GM19438 (cell line): ENCODE results near the gene XRCC3.

Source experiments
- ATAC-seq: cut with Tn5 transposase; IDR thresholded peaks from one replicate; pipeline ENCODE4 v1.9.1; 2021; ENCODE audit warnings: low read depth; ENCODE audit not compliant: unreplicated experiment

XRCC3 gene

DNA sequence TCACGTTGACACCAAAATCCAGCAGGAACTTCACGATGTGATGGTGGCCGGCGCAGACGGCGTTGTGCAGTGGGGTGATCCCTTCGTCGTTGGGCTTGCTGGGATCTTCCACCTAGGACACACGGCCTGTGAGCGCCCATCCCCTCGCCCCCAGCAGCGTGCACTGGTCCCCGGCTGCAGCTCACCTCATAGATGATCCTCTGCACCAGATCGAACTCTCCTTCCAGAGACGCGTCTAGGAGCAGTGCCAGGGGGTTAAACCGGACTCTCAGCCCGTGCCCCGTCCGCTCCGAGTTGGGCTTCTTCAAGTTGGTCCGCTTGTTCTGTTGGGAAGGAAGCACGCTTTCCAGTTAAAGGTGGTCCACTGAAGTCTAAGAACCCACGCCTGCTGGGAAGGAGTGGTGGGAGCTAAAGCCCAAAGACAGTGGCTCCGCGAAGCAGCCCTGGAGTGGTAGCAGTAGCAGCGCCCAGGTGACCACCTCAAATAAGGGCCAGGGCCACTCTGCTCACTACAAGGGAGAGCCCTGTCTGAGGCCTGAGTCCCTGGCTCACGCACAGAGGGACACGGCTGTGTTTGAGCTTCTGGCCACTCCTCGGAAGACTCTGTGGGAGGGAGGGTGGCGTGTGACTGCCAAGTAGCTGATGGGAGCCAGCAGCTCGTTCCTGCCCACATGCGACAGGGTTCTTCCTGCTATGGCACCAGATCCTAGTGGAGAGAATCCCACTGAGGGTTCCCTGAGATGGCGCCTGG lies 23.6 kb upstream of the XRCC3 start:
- no peak for ATAC-seq

DNA sequence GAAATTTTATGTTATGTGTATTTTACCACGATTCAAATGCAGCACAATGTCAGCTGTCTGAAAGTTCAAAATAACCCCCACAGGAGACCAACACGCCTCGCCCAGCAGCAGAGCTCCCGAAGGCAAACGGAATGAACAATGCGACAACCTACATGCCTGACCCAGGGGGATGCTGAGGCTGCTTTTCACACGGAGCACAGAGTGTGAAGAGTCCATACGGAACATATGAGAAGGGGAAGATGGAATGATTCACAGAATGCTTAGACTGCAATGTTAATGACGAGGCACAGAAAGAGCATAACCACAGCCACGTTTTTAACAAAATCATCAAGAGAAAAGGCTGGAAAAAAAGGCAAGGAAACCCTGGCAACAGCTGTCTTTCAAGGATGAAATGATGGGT lies 22.9 kb upstream of the XRCC3 start:
- ATAC-seq = no peak

DNA sequence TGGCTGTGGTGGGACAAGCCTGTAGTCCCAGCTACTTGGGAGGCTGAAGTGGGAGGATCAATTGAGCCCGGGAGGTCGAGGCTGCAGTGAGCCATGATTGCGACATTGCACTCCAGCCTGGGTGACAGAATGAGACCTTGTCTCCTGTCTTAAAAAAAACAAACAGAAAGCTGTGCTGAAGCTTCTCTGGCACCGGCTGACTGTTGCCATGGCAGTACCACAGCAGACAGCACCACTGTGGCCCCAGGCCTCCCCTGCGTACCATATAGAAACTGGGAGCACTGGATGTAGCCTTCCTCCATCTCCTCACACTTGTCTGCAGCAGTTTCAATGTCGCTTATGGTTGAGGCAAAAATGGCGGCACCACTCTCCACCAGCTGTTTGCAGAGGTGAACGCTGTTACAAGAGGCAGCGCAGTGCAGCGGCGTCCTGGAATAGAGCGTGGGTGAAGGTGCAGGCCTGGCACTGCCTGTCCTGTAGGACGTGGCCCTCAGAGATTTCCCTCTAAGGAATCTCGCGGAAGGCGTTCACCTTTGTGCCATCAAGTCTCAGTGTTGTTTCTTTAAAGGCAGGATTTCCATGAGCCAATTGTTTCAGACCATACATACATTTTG lies 22.3 kb upstream of the XRCC3 start:
- no peak for ATAC-seq

DNA sequence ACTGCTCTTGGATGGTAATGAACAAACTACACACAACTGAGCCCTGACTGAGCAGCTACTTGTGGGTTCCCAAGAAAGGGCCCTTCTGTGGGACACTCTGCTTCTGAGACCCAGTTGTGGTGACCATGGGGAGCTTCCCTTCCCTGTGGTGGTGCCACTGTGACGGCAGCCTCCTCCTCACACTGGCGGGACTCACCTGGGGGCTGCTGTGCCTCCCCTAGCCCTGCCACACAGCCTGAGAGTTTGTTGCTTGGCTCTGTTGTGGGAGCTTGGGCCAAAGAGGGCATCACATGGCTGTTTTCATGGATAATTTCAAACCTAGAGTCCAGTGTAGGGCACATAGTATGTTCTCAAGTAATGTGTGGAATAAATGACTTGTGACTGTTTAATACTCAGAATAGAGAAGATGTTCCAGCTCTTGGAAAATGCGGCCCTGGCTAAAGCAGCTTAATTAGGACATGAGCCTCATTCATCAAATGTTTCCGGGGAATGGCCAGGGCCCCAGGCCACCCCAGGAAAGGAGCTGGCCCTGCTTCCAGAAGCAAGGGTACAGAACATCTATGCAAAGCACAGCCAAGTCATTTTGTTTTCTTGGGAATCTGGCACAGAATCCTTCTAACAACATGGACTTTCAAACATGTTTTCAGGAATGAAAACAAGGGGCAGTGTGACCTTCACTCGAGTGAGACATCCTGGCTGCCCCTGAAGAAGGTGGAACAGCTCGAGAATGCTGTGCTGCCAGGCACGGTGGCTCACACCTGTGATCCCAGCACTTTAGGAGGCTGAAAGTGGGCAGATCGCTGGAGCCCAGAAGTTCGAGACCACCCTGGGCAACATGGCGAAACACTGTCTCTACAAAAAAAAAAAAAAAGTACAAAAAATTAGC lies 21.5 kb upstream of the XRCC3 start:
- no peak for ATAC-seq

DNA sequence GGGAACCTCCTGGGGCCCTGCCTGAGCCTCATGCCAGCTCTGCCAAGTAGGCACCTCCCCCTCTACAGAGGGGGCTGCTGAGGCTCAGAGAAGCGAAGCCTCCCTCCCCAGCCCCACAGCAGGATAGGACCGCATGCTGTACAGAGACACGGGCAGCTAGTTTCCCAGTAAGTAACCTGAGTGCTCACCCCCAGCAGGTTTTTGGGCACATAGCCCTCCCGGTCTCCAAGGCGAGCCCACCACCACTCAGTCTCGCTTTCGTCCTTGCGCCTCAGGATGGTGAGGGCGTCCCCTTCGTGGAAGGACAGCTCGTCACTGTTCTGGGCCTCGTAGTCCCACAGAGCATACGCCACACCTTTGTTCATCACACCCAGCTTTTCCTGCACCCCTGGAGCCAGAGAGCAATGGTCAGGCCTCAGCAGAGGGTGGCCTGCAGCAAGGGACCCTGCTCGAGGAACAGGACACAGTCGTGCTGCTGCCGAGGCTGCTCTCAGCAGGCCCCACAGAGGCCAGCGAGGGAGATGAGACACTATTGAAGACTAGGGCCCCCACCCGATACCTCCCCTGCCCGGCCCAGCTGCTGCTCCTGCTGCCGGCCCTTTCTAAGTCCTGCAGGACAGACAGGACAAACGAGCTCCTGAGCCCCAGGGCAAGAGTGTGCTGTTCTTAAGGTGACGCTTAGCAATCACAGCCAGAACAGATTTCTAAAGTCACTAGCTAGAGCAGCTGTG lies 20.7 kb upstream of the XRCC3 start:
- no peak for ATAC-seq

DNA sequence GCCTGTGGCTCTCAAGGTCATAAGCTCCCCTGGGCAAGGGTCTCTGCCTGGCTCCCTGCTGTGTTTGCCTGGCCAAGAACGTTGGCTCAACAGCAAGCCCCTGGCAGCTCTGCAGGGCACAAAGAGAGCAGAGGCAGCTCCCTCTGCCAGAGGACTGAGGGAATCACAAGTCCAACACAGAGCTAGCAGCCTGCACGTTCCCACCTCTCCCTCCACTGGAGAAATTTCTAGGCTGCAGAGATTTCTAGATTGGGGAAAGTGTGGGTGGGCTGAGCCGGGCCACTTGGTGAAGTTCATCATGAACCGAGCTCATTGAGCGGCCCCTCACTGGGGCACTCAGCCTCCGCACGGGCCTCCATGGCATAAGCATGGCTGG lies 20.2 kb upstream of the XRCC3 start:
- no peak for ATAC-seq

DNA sequence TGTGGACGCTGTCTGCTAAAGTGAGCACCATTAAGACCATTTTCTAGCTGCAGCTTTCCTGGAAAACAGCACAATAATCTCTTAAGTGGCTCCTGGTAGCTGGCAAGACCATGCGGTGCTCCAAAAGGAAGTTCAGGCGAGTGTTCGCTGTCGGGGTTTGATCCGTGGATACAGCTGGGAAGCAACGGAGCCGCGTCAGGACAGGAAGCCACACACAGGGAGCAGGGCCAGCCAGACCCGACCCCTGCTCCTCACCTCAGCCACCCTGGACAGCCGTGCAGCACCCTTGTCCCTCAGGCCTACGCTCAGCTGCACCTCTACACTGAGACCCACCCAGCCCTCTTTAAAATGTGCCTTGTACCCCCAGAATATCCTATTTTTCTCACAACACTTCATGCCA lies 19.8 kb upstream of the XRCC3 start:
- no peak for ATAC-seq

DNA sequence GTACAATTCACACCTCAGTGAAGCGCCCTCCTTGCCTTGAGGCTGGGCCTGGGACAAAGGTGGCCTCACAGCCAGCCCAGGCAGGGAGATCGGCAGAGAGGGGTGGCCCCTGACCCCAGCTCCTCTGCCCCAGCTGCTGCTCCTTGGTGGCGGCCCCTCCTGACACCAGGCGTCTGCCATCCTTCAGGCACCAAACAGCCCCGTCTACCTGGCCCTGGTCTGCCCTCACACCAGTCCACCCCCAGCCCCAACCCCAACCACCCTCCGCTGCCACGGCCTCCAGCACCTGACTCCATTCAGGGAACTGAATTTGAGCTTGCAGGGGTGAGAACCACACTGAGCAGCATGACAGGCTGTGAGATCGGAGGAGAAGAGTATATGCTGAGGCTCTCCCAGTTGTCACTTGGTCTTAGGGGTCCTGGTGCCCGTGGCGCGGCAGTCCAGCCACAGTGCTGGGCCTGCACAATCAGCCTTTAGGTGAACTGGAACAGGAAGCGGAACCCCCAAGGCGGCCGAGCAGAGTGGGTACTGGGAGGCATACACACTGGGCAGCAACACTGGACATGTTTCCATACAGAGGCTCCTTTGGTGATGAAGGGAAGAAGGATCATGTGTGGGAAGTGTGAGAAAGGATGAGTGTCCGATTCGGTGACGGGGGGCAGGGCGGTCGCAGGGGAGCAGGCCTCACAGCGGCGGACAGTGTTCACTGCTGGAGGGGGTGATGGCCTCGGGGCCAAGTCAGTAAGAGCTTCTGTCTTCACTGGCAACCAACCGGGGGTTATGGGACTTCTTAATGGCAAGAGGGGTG lies 19.0 kb upstream of the XRCC3 start:
- ATAC-seq = no peak

DNA sequence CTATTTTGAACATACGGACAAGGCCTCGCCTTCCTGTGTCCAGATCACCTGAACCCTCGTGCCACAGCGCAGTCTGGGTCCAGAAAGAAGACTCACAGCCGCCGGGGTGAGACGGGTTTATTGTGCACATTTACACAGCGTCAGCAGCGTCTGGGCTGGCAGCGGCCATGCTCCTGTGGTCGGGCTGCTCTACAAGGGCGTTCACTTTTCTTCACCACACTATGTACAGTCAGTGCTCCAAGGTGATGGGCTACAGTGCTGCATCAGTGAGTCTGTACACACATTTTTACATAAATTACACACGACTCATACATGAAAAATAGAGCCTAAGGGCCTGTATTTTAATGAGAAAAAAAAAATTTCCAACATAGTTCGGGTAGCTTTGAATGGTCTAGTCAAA lies 18.4 kb upstream of the XRCC3 start:
- no peak for ATAC-seq

DNA sequence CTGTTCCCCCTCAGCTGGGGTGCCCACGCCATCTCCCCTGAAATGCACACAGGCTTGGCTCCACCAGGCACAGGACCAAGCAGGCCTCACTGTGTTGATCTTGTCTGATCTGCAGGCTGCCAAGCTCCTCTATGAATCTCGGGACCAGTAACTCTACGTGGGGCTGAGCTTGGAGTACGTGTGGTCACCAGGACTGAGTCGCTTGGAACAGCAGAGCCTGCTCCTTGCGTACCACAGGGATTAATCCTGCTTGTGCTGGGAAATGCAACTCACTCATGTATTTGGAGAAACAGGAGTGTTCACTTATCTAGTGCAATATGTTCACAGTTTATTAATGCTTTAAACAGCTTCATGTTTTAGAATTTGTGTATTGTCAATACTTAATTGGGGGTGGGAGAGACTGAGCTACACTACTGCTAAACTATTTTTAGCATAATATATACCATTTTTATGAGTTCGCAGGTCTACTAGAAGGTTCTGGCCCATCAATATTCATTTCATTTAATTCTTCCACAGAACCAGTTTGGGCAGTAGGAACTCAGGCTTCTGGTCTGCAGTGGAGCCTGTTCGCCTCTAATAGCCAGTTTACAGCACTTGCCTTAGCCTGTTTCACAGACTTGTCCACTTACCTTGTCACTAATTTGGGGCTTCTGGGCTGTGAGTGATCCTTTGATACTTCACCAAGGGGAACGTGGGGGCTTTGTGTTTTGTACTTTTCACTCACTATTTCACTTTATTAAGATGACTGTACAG lies 17.8 kb upstream of the XRCC3 start:
- no peak for ATAC-seq

DNA sequence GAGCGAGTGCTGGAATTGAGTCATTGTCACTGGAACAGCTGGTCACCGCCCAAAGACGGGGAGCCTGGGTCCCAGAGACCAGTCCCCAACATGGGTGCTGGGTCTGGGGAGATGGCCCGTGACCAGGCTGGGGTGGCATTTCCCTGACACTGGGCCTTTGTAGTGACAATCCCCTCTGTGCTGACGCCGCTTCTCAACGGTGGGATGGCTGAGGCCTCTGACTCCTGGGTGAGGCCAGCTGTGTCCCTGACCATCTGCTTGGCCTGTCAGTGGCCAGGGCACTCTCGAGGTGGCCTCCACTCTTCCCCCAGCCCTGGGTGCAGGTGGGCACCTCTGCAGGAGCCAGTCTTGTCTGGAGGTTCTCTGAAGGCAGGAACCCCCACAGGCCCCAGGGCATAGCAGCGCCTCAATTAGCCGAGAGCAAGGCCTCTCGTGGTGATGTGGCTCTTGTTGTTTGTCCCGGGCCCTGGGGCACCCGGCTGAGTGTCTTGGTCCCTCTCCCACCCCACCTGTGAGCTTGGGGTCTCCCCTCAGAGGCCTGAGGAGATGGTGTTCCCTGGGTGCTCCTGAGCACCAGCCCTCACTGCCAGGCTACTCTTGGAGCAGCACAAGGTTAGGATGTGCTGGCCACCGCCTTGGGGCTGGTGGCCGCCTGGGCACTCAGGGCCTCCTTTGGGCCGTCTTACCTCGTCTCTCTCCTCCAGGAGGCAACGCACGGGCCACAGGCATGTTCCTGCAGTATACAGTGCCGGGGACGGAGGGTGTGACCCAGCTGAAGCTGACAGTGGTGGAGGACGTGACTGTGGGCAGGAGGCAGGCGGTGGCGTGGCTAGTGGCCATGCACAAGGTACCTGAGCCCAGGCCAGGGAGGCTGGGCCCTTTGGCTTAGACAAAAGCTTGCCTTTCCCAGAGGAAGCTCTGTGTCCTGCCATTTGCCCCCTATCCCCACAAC lies 16.9 kb upstream of the XRCC3 start:
- ATAC-seq = no peak

DNA sequence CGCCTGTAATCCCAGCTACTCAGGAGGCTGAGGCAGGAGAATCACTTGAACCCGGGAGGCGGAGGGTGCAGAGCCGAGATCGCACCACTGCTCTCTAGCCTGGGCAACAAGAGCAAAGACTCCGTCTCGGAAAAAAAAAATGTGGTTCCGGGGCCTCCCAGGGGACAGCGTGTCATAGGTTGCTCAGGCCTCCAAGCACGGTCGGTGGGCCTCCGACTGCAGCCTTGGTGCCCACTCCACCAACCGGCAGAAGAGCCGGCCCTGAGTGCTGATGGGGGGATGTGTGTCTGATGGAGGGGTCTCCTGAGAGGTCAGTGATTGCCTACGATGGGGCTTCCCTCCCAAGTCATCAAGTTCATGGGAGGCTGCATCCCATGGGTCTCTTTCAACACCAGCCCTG lies 16.2 kb upstream of the XRCC3 start:
- no peak for ATAC-seq

DNA sequence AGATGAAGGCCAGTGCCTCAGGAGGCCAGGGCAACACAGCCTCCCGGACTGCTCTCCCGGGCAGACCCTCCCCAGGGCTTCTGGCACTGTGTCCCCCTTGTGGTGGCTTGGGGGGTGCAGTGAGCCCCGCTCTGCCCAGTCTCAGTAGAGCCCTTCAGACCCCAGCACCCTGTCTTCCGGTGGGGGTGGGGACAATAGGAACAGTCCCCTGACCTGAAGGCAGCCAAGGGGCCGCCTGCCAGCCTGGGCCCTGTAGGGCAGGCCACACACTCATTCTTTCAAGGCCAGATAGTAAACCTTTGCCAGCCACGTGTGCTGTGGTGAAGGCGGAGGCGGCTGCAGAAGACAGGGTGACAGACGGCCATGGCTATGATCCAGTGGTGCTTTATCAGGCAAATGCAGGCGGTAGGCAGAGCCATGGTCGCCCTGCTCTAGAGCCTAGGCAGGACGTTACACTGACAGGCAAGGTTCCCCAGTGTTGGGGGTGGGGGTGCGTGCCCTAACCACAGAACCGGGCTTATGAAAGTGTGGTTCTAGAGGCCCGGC lies 15.3 kb upstream of the XRCC3 start:
- no peak for ATAC-seq

DNA sequence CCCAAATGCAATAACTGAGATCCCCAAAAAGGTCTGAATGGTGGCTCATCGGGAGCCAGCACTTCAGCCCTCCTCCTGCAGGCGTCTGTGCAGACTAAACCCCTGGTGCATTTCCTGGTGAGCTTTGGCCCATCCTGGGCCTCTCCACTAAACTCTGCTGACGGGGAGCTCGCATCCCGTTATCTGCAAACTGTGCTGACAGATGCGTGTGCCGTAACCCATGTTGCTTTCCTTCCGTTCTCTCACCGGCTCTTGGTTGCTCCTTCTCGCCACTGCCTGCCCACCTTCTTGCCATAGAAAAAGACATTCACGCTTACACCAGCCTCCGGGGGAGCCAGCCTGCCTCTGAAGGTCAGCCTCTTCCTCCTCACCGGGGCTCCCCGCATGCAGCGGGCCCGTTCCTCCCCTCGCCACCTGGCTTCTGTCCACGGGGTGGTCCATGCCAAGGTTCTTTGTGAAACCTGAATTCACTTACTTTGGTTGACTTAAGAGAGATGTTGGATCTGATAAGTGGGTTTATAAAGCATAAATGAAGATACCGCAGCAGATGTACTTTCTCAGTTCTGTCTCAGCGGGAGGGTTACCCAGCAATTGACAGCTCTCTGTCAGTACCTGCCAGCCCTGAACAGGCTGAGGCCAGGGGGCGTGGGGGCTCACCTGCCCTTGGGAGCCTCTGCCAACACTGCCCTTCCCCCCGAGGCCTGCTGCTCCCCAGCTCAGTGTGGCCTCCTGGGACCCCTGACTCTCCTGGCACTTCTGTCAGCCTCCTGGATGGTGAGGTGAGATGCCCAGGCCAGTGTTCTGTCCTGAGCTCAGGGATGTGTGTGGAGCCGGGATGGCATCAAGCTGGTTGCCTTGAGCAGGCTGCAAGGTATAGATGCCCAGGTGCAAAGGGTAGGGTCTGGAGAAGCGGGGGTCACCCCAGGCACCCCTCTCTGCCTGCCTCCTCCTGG lies 14.5 kb upstream of the XRCC3 start:
- ATAC-seq = no peak

DNA sequence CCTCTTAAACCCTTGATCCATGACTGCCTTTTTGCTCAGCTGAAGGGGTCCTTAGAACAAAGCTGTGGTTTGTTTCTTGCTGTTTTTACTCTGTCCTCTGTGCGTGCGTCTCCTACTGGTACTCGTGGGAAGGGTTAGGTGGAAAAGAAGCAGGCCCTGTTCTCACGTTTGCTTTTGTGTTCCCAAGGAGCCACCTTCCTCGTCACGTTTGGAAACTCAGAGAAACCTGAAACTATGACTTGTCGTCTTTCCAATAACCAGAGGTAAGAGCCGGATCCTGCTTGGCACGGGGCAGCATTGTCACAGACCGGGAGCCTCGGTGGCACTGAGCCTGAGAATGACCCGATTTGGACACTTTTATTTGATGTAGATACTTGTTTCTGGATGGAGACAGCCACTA lies 13.5 kb upstream of the XRCC3 start:
- no peak for ATAC-seq

DNA sequence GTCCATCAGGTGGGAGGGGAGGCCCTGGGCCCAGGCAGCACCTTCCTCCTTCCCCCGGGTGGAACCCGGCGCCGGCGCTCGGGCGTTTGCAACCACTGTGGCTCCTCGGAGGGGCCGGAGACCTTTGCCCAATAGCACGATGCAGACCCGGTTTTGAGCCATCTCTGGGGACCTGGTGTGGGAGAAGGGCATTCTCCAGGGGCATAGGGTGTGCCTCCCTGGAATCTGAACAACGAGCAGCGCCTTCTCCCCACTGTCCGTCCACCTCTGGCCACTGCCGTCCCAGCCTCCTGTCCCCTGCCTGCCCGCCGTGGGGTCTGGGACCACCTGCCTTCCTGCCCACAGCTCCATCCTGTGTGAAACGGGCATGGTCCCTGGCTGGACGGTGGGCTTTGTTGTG lies 12.9 kb upstream of the XRCC3 start:
- no peak for ATAC-seq
